Measurements from ENCODE around the gene SFMBT2. TPM values are rescaled to one million over a fixed set of nuclear protein-coding genes. Genes with fewer than 3 reads are reported as not detected.

The SFMBT2 gene
- total RNA-seq, 1 donor from 2014 or later: 18.7 TPM

- Mint-ChIP-seq H3K27me3 (peaks cover 14% of the 10 kb centered on the region), H3K4me1 (peaks cover 33% of the 10 kb centered on the region), H3K9me3 (no peaks in the 10 kb centered on the region), H3K36me3 (ENCODE audit: low read depth) (no peaks in the 10 kb centered on the region), H3K27ac (no peak overlapping the region), H3K4me3 (no peak overlapping the region)
- ChIA-PET POLR2A (interaction anchor here (0.5 kb wide), 1 partner anchor 1679 kb away, joined by 5 read pairs; no protein-coding TSS in a partner anchor), CTCF (no interaction called here)
- TF ChIP-seq, protein P1, sequence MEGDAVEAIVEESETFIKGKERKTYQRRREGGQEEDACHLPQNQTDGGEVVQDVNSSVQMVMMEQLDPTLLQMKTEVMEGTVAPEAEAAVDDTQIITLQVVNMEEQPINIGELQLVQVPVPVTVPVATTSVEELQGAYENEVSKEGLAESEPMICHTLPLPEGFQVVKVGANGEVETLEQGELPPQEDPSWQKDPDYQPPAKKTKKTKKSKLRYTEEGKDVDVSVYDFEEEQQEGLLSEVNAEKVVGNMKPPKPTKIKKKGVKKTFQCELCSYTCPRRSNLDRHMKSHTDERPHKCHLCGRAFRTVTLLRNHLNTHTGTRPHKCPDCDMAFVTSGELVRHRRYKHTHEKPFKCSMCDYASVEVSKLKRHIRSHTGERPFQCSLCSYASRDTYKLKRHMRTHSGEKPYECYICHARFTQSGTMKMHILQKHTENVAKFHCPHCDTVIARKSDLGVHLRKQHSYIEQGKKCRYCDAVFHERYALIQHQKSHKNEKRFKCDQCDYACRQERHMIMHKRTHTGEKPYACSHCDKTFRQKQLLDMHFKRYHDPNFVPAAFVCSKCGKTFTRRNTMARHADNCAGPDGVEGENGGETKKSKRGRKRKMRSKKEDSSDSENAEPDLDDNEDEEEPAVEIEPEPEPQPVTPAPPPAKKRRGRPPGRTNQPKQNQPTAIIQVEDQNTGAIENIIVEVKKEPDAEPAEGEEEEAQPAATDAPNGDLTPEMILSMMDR (IDR thresholded peaks at IDR 0.05): no peak
- ATAC-seq (ENCODE audit: low read depth) (no peak), DNase-seq (no peak)
- intact Hi-C loops (cut with micrococcal nuclease): no loop called here
These were observed 30.7 kb upstream of the SFMBT2 start for GRCh38 chr10:7441403-7442147.

DNA sequence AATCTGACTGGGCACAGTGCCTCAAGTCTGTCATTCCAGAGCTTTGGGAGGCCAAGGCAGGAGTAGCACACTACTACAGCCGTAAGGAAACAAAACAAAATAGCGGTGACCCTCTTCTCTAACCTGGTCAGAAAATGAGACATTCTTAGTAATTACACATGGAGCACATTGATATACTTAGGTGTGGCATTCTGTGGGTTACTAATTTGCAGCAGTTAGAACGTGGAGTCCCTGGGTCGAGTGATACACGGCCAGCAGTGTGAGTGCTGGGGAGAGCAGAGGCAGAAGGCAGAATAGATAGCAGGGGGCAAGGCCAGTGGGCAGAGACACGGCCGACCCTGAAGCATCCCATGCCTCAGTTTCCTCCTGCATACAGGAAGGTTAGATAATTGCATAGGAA, 28.9 kb upstream of the SFMBT2 start:
- H3K27ac Mint-ChIP-seq: no peak overlapping the region
- intact Hi-C loops (cut with micrococcal nuclease): no loop called here
- CTCF ChIA-PET: no interaction called here
- H3K4me1 Mint-ChIP-seq: peaks cover 16% of the 10 kb centered on the region
- TF ChIP-seq, protein P1 (IDR thresholded peaks at IDR 0.05): no peak
- POLR2A ChIA-PET: no interaction called here
- no peak for DNase-seq
- H3K27me3 Mint-ChIP-seq: peaks cover 14% of the 10 kb centered on the region
- ATAC-seq (ENCODE audit: low read depth): no peak
- H3K36me3 Mint-ChIP-seq (ENCODE audit: low read depth): no peaks in the 10 kb centered on the region
- H3K4me3 Mint-ChIP-seq: no peak overlapping the region
- no peaks in the 10 kb centered on the region for H3K9me3 Mint-ChIP-seq

GRCh38 chr10:7438196-7438986, 27.6 kb upstream of the SFMBT2 start:
- Mint-ChIP-seq H3K27me3 (peaks cover 14% of the 10 kb centered on the region), H3K27ac (no peak overlapping the region), H3K36me3 (ENCODE audit: low read depth) (no peaks in the 10 kb centered on the region), H3K4me3 (no peak overlapping the region), H3K4me1 (peaks cover 11% of the 10 kb centered on the region), H3K9me3 (no peaks in the 10 kb centered on the region)
- TF ChIP-seq, protein P1 (IDR thresholded peaks at IDR 0.05): no peak
- DNase-seq (no peak), ATAC-seq (ENCODE audit: low read depth) (no peak)
- POLR2A ChIA-PET: no interaction called here
- intact Hi-C loops (cut with micrococcal nuclease): no loop called here
- CTCF ChIA-PET: interaction anchor here (0.6 kb wide), 1 partner anchor 82 kb away, joined by 3 read pairs; no protein-coding TSS in a partner anchor

GRCh38 chr10:7436490-7437100, 25.8 kb upstream of the SFMBT2 start:
- TF ChIP-seq, protein P1 (IDR thresholded peaks at IDR 0.05): no peak
- no peak for DNase-seq
- no peak overlapping the region for H3K4me3 Mint-ChIP-seq
- peaks cover 14% of the 10 kb centered on the region for H3K27me3 Mint-ChIP-seq
- CTCF ChIA-PET: interaction anchor here (1.0 to 1.3 kb wide), 2 partner anchors 19 to 250 kb away, joined by 3 to 4 read pairs; no protein-coding TSS in a partner anchor
- ATAC-seq (ENCODE audit: low read depth): no peak
- H3K4me1 Mint-ChIP-seq: peaks cover 11% of the 10 kb centered on the region
- H3K27ac Mint-ChIP-seq: no peak overlapping the region
- no peaks in the 10 kb centered on the region for H3K9me3 Mint-ChIP-seq
- POLR2A ChIA-PET: no interaction called here
- intact Hi-C loops (cut with micrococcal nuclease): no loop called here
- H3K36me3 Mint-ChIP-seq (ENCODE audit: low read depth): no peaks in the 10 kb centered on the region

GRCh38 chr10:7435674-7436073, 24.8 kb upstream of the SFMBT2 start:
- Mint-ChIP-seq H3K9me3 (no peaks in the 10 kb centered on the region), H3K27me3 (peaks cover 14% of the 10 kb centered on the region), H3K4me3 (no peak overlapping the region), H3K4me1 (peaks cover 11% of the 10 kb centered on the region), H3K36me3 (ENCODE audit: low read depth) (no peaks in the 10 kb centered on the region), H3K27ac (no peak overlapping the region)
- DNase-seq (no peak), ATAC-seq (ENCODE audit: low read depth) (no peak)
- intact Hi-C loops (cut with micrococcal nuclease): no loop called here
- CTCF ChIA-PET: interaction anchor here (1.0 to 1.3 kb wide), 2 partner anchors 18 to 251 kb away, joined by 3 to 4 read pairs; no protein-coding TSS in a partner anchor
- TF ChIP-seq, protein P1 (IDR thresholded peaks at IDR 0.05): no peak
- POLR2A ChIA-PET: no interaction called here

All from activated B cell treated with CpG ODN at 0.5 μM for 24 hours (primary cell).